GM23248 (cell line): ENCODE results near the gene CC2D1B.

Experiments used
- EZH2 ChIP-seq: fragments of 200-600 bp; sonication (generic); IDR thresholded peaks from 2 replicates; pipeline ENCODE4 v1.6.1; 2018; ENCODE audit warnings: antibody characterized with exemption, mild to moderate bottlenecking; ENCODE audit not compliant: insufficient read depth, poor library complexity, severe bottlenecking
- EZH2phosphoT487 ChIP-seq: fragments of 200-600 bp; sonication (generic); IDR thresholded peaks from 2 replicates; pipeline ENCODE4 v1.6.1; 2018; ENCODE audit warnings: antibody characterized with exemption, moderate library complexity, mild to moderate bottlenecking, low read depth; ENCODE audit not compliant: insufficient read depth

DNA sequence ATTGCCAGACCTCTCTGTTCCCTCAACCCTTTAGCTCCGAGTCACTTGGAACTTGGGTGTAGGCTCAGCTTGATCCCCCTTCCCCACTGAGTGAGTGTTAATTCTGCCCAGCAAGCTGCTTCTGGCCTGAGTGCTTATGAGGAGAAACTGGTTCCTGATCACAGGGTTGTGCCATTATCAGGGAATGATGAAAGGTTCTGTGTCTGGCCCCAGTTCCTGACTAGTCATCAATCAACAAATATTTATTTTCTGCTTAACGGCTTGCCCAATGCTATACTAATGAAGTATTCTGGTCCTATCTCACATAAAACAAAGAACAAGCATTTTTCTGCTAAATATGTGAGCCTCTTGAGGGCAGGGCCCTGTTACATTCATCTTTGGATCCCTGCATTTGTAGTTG is 20.8 kb downstream of the CC2D1B start:
- TF ChIP-seq EZH2 (no peak), EZH2phosphoT487 (no peak)
